Neural cell (in vitro differentiated cells): ENCODE results near the gene PAWR. TPM values are rescaled to one million over a fixed set of nuclear protein-coding genes. Genes with fewer than 3 reads are reported as not detected.

Source experiments
- H2AFZ ChIP-seq: fragments of 200-600, 300-800 bp; sonication (generic), shearing (Covaris generic); 2 replicates; pipeline ENCODE4 v1.6.0; 2014; ENCODE audit warnings: low read depth, mild to moderate bottlenecking, antibody characterized with exemption, low read length, moderate library complexity
- H3F3A ChIP-seq: fragments of 200-600 bp; shearing (Covaris generic); 2 replicates; pipeline ENCODE4 v1.6.1; 2016; ENCODE audit warnings: mild to moderate bottlenecking, moderate library complexity, mixed read lengths, antibody characterized with exemption, low read length; ENCODE audit not compliant: insufficient read depth, poor library complexity, severe bottlenecking
- H3K27ac ChIP-seq: fragments of 200-600, 300-800 bp; sonication (generic), shearing (Covaris generic); 2 replicates; pipeline ENCODE4 v1.5.1; 2014; ENCODE audit warnings: mild to moderate bottlenecking, low read length, moderate library complexity
- H3K27me3 ChIP-seq: fragments of 300-800, 200-600 bp; sonication (generic), shearing (Covaris generic); 2 replicates; pipeline ENCODE4 v1.6.0; 2014; ENCODE audit warnings: mild to moderate bottlenecking, low read depth, low read length, moderate library complexity; ENCODE audit not compliant: insufficient read depth
- H3K36me3 ChIP-seq: fragments of 300-800, 200-600 bp; sonication (generic), shearing (Covaris generic); 2 replicates; pipeline ENCODE4 v1.5.1; 2014; ENCODE audit warnings: mild to moderate bottlenecking, antibody characterized with exemption, low read length, moderate library complexity; ENCODE audit not compliant: insufficient read depth
- H3K4me2 ChIP-seq: fragments of 300-800, 200-600 bp; sonication (generic), shearing (Covaris generic); 2 replicates; pipeline ENCODE4 v1.6.0; 2014; ENCODE audit warnings: mild to moderate bottlenecking, low read length
- H3K4me3 ChIP-seq: fragments of 300-800, 200-600 bp; sonication (generic), shearing (Covaris generic); 2 replicates; pipeline ENCODE4 v1.5.1; 2014; ENCODE audit warnings: mild to moderate bottlenecking, low read length, moderate library complexity
- H3K79me2 ChIP-seq: fragments of 200-600 bp; shearing (Covaris generic); replicated peaks from 2 replicates; pipeline ENCODE4 v1.6.0; 2014; ENCODE audit warnings: mild to moderate bottlenecking, low read length, moderate library complexity; ENCODE audit not compliant: insufficient read depth
- H3K9ac ChIP-seq: fragments of 300-800, 200-600 bp; sonication (generic), shearing (Covaris generic); 2 replicates; pipeline ENCODE4 v1.6.1; 2016; ENCODE audit warnings: mild to moderate bottlenecking, low read length, mixed read lengths
- H3K9me2 ChIP-seq: fragments of 200-600 bp; shearing (Covaris generic); 2 replicates; pipeline ENCODE4 v1.6.1; 2016; ENCODE audit warnings: mild to moderate bottlenecking, low read length, mixed read lengths; ENCODE audit not compliant: insufficient read depth
- H3K9me3 ChIP-seq: fragments of 200-600, 300-800 bp; sonication (generic), shearing (Covaris generic); 2 replicates; pipeline ENCODE4 v1.6.1; 2016; ENCODE audit warnings: mild to moderate bottlenecking, mixed run types, low read length, moderate library complexity, mixed read lengths
- H4K20me1 ChIP-seq: fragments of 200-600 bp; shearing (Covaris generic); 2 replicates; pipeline ENCODE4 v1.6.1; 2016; ENCODE audit warnings: mild to moderate bottlenecking, mixed run types; ENCODE audit not compliant: insufficient read depth
- EP300 ChIP-seq: fragments of 450-650 bp; conservative IDR thresholded peaks from 2 replicates; pipeline ENCODE4 v1.6.1; 2014; ENCODE audit warnings: antibody characterized with exemption, mild to moderate bottlenecking, moderate library complexity; ENCODE audit not compliant: poor library complexity, severe bottlenecking
- EZH2 ChIP-seq: fragments of 200-600, 300-800 bp; shearing (Covaris generic), sonication (generic); IDR thresholded peaks from 2 replicates; pipeline ENCODE4 v1.6.1; 2014; ENCODE audit warnings: antibody characterized with exemption, low read length, borderline replicate concordance, mild to moderate bottlenecking; ENCODE audit not compliant: insufficient read depth, poor library complexity, severe bottlenecking
- MXI1 ChIP-seq: fragments of 450-650 bp; conservative IDR thresholded peaks from 2 replicates; pipeline ENCODE4 v1.6.1; 2014; ENCODE audit warnings: antibody characterized with exemption, mild to moderate bottlenecking; ENCODE audit not compliant: poor library complexity, severe bottlenecking
- POLR2AphosphoS5 ChIP-seq: IDR thresholded peaks from 2 replicates; pipeline ENCODE4 v1.6.1; 2012
- RAD21 ChIP-seq: fragments of 450-650 bp; conservative IDR thresholded peaks from 2 replicates; pipeline ENCODE4 v1.6.1; 2014; ENCODE audit warnings: antibody characterized with exemption, mild to moderate bottlenecking, moderate library complexity
- REST ChIP-seq: IDR thresholded peaks from 2 replicates; pipeline ENCODE4 v1.6.1; 2012; ENCODE audit warnings: borderline replicate concordance
- SMC3 ChIP-seq: fragments of 450-650 bp; conservative IDR thresholded peaks from 2 replicates; pipeline ENCODE4 v1.6.1; 2014; ENCODE audit warnings: antibody characterized with exemption, mild to moderate bottlenecking, moderate library complexity; ENCODE audit not compliant: poor library complexity
- TAF1 ChIP-seq: IDR thresholded peaks from 2 replicates; pipeline ENCODE4 v1.6.1; 2012; ENCODE audit warnings: low read depth
- polyA plus RNA-seq: library from polyadenylated mRNA; depleted of rRNA; stranded (reverse); fragments of >200 nt; gene quantifications from 2 replicates; pipeline ENCODE4 v1.2.3, GENCODE V29; 2014
- TF ChIP-seq, protein P1 (sequence below): fragments of 450-650 bp; IDR thresholded peaks from 2 replicates; pipeline ENCODE4 v1.5.1; 2014; ENCODE audit warnings: antibody characterized with exemption, mild to moderate bottlenecking, moderate library complexity; ENCODE audit not compliant: poor library complexity, severe bottlenecking

PAWR gene
- polyA plus RNA-seq, 1 donor from 2014 or later: 13.4 TPM

- Histone ChIP-seq H3K4me3 (no peak overlapping the region), H3K27ac (no peak overlapping the region), H3K36me3 (no peaks in the 10 kb centered on the region), H3K79me2 (no peaks in the 10 kb centered on the region), H3K9ac (no peak overlapping the region), H2AFZ (no peak overlapping the region), H3K4me2 (no peak overlapping the region), H3K9me2 (no peaks in the 10 kb centered on the region), H3K27me3 (no peaks in the 10 kb centered on the region), H3F3A (no peaks in the 10 kb centered on the region), H3K9me3 (no peaks in the 10 kb centered on the region), H4K20me1 (no peaks in the 10 kb centered on the region)
- TF ChIP-seq POLR2AphosphoS5 (no peak), RAD21 (no peak), EP300 (no peak), TAF1 (no peak), SMC3 (no peak), REST (no peak), MXI1 (no peak), EZH2 (no peak)
- TF ChIP-seq, protein P1, sequence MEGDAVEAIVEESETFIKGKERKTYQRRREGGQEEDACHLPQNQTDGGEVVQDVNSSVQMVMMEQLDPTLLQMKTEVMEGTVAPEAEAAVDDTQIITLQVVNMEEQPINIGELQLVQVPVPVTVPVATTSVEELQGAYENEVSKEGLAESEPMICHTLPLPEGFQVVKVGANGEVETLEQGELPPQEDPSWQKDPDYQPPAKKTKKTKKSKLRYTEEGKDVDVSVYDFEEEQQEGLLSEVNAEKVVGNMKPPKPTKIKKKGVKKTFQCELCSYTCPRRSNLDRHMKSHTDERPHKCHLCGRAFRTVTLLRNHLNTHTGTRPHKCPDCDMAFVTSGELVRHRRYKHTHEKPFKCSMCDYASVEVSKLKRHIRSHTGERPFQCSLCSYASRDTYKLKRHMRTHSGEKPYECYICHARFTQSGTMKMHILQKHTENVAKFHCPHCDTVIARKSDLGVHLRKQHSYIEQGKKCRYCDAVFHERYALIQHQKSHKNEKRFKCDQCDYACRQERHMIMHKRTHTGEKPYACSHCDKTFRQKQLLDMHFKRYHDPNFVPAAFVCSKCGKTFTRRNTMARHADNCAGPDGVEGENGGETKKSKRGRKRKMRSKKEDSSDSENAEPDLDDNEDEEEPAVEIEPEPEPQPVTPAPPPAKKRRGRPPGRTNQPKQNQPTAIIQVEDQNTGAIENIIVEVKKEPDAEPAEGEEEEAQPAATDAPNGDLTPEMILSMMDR: no peak
Observed at GRCh38 chr12:79596719-79597350, 93.9 kb downstream of the PAWR start.

- Histone ChIP-seq H3K9me3 (no peaks in the 10 kb centered on the region), H4K20me1 (no peaks in the 10 kb centered on the region), H3K4me2 (no peak overlapping the region), H2AFZ (no peak overlapping the region), H3K79me2 (no peaks in the 10 kb centered on the region), H3K36me3 (no peaks in the 10 kb centered on the region), H3K27ac (no peak overlapping the region), H3K4me3 (no peak overlapping the region), H3K27me3 (no peaks in the 10 kb centered on the region), H3K9me2 (no peaks in the 10 kb centered on the region), H3F3A (no peaks in the 10 kb centered on the region), H3K9ac (no peak overlapping the region)
- TF ChIP-seq, protein P1: no peak
- no peak for TF ChIP-seq EZH2
- TF ChIP-seq TAF1: no peak
- no peak for TF ChIP-seq REST
- TF ChIP-seq SMC3: no peak
- TF ChIP-seq EP300: no peak
- TF ChIP-seq MXI1: no peak
- no peak for TF ChIP-seq POLR2AphosphoS5
- no peak for TF ChIP-seq RAD21
Observed at GRCh38 chr12:79595273-79595672, 95.5 kb downstream of the PAWR start.
